Osteoblast (primary cell): ENCODE data around the gene ATAD3B. TPM values are rescaled to one million over a fixed set of nuclear protein-coding genes. Genes with fewer than 3 reads are reported as not detected.
"Not testable (repeated sequence)": the region's sequence is repeated elsewhere in the genome, so short reads cannot be mapped to it uniquely, and the experiment has no call there.

ENCODE experiments used
- DNase-seq: peaks from one replicate; pipeline ENCODE4 v3.0.0; 2011; ENCODE audit warnings: low spot score, mixed read lengths; ENCODE audit not compliant: insufficient read length; ENCODE audit errors: missing footprints
- H2AFZ ChIP-seq: 2 replicates; pipeline ENCODE4 v1.6.0; 2011; ENCODE audit warnings: mild to moderate bottlenecking, low read length
- H3K27ac ChIP-seq: 2 replicates; pipeline ENCODE4 v1.5.1; 2011; ENCODE audit warnings: mild to moderate bottlenecking, low read depth, low read length, moderate library complexity
- H3K27me3 ChIP-seq: 2 replicates; pipeline ENCODE4 v1.6.0; 2012; ENCODE audit warnings: mild to moderate bottlenecking, control low read depth, inconsistent platforms, low read length, moderate library complexity; ENCODE audit not compliant: insufficient read depth
- H3K36me3 ChIP-seq: 2 replicates; pipeline ENCODE4 v1.5.1; 2011; ENCODE audit warnings: mild to moderate bottlenecking, low read length, control low read depth, moderate library complexity; ENCODE audit not compliant: insufficient read depth
- H3K4me1 ChIP-seq: 2 replicates; pipeline ENCODE4 v1.5.1; 2011; ENCODE audit warnings: mild to moderate bottlenecking, low read length, control low read depth, moderate library complexity; ENCODE audit not compliant: insufficient read depth
- H3K4me2 ChIP-seq: 2 replicates; pipeline ENCODE4 v1.6.0; 2011; ENCODE audit warnings: mild to moderate bottlenecking, low read length; ENCODE audit not compliant: insufficient read depth
- H3K4me3 ChIP-seq: fragments of 200-600 bp; sonication (generic); 3 replicates; pipeline ENCODE4 v1.5.1; 2012; ENCODE audit warnings: mild to moderate bottlenecking, low read length, inconsistent platforms; ENCODE audit not compliant: insufficient read depth
- H3K79me2 ChIP-seq: 2 replicates; pipeline ENCODE4 v1.6.0; 2012; ENCODE audit warnings: mild to moderate bottlenecking, low read length, control low read depth, inconsistent platforms; ENCODE audit not compliant: insufficient read depth
- H3K9me3 ChIP-seq: 2 replicates; pipeline ENCODE4 v1.5.1; 2011; ENCODE audit warnings: low read depth, low read length, control low read depth
- H4K20me1 ChIP-seq: 2 replicates; pipeline ENCODE4 v1.6.0; 2012; ENCODE audit warnings: mild to moderate bottlenecking, low read length, control low read depth; ENCODE audit not compliant: insufficient read depth
- total RNA-seq: library from RNA; depleted of rRNA; stranded (reverse); fragments of >200 nt; gene quantifications from 2 replicates; pipeline ENCODE4 v1.2.3, GENCODE V29; 2012
- TF ChIP-seq, protein P1 (sequence below): IDR thresholded peaks from 2 replicates; pipeline ENCODE4 v1.5.1; 2011; ENCODE audit warnings: mild to moderate bottlenecking, low read depth, low read length, moderate library complexity; ENCODE audit errors: extremely low read depth

The ATAD3B gene
- total RNA-seq, 1 donor, result 14.5 TPM

DNA sequence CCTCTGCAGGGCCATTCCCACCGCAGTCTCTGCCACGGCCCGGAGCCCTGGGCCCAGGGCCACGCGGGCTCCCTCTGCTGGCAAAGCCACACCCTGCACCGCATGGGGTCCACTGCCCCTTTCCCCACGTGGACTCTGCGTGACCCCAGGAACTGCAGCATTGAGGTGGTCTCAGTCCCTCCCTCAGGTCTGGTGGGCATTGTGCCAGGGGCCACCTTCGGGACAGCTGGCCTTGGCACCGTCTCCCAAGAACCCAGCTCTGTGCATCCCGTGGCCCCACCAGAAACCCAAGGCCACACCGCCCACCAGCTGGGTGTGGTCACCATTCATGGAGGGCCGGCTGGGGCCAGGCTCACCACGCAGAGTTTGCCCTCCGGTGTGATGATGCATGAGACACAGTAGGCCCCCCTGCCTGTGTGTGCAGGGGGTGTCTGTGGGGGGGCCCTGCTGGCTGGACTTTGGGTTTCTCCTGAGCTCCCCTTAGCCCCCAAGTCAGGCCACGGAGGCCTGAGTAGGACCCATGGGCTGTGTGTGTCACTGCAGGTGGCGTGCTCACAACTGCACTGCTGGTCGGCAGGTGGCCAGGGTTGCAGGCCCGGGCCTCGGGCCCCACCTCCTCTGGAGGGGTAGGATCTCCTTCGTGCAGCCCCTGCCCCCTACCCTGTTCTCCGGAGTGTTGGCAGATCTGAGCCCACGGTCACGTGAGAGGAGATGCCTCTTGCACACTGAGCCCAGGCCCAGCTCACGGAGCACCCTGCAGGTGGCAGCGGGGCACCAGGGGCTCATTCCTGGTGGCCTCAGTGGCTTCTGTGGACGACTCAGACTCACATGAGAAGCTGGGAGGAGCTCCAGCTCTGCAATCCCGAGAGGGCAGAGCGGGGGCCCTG lies 30.3 kb upstream of the ATAD3B start:
- DNase-seq, result peak; percentile 100
- Histone ChIP-seq H3K4me2 (peak overlapping the region; percentile 55), H3K4me3 (no peak overlapping the region), H3K36me3 (no peaks in the 10 kb centered on the region), H3K79me2 (no peaks in the 10 kb centered on the region), H2AFZ (peak overlapping the region; percentile 62), H3K9me3 (no peaks in the 10 kb centered on the region), H3K27me3 (peaks cover 3% of the 10 kb centered on the region), H4K20me1 (no peaks in the 10 kb centered on the region), H3K27ac (no peak overlapping the region), H3K4me1 (peaks cover 5% of the 10 kb centered on the region)
- TF ChIP-seq, protein P1, sequence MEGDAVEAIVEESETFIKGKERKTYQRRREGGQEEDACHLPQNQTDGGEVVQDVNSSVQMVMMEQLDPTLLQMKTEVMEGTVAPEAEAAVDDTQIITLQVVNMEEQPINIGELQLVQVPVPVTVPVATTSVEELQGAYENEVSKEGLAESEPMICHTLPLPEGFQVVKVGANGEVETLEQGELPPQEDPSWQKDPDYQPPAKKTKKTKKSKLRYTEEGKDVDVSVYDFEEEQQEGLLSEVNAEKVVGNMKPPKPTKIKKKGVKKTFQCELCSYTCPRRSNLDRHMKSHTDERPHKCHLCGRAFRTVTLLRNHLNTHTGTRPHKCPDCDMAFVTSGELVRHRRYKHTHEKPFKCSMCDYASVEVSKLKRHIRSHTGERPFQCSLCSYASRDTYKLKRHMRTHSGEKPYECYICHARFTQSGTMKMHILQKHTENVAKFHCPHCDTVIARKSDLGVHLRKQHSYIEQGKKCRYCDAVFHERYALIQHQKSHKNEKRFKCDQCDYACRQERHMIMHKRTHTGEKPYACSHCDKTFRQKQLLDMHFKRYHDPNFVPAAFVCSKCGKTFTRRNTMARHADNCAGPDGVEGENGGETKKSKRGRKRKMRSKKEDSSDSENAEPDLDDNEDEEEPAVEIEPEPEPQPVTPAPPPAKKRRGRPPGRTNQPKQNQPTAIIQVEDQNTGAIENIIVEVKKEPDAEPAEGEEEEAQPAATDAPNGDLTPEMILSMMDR, result peak; percentile 81

DNA sequence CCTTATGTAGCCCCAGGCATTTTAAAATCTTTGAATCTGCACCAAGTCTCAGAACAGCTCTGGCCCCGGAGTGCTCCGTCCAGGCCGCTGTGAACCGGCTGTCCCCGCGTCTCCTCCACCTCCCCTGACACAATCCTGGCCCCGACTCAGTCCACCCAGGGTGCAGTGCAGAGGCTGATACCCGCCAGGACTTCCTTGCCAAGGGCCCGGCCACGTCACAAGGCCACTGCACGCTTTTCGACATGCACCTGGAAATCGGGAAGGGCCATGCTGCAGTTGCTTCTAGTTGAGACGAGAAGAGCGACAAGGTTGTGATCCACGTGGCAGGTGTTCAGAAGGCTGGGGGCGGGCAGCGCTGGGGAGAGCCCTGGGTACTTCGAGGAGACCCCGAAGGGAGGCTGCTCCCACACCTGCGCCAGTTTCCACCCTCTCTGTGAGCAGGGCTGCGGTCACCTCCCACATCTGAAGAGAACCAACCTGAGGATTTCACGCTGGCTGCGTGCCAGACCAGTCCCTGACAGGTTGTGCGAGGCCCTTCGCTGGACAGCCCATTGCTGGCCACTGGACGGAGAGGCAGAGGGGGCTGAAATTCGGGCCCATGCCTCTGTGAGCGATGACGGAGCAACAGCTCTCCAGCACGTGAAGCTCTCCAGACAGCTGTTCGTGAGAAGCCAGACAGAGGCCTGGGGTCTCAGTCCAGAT lies 29.3 kb upstream of the ATAD3B start:
- Histone ChIP-seq H3K9me3 (no peaks in the 10 kb centered on the region), H3K79me2 (no peaks in the 10 kb centered on the region), H3K27ac (no peak overlapping the region), H2AFZ (no peak overlapping the region), H3K27me3 (no peaks in the 10 kb centered on the region), H3K4me1 (peaks cover 5% of the 10 kb centered on the region), H3K4me3 (no peak overlapping the region), H3K36me3 (no peaks in the 10 kb centered on the region), H3K4me2 (no peak overlapping the region), H4K20me1 (no peaks in the 10 kb centered on the region)
- DNase-seq, result peak; percentile 84
- TF ChIP-seq, protein P1, result no peak

DNA sequence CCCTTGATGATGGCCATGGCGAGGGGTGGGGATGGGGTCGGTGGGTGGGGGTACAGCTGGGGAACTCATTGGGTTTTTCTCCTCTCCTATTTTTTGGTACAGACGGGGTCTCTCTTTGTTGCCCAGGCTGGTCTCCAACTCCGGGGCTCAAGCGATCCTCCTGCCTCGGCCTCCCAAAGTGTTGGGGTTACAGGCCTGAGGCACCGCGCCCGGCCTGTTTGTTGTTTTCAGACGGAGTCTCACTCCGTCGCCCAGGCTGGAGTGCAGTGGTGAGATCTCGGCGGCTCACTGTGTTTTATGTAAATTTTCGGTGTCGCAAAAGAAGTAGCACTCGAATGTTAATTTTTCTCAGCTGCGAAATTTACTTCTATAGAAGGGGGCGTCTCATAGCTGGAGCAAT lies 24.9 kb upstream of the ATAD3B start:
- H3K4me1 ChIP-seq, H3K4me3 ChIP-seq, H3K36me3 ChIP-seq, H3K79me2 ChIP-seq, H3K27me3 ChIP-seq, H3K27ac ChIP-seq, DNase-seq, H4K20me1 ChIP-seq, H3K9me3 ChIP-seq, H2AFZ ChIP-seq, H3K4me2 ChIP-seq: not testable (repeated sequence)

DNA sequence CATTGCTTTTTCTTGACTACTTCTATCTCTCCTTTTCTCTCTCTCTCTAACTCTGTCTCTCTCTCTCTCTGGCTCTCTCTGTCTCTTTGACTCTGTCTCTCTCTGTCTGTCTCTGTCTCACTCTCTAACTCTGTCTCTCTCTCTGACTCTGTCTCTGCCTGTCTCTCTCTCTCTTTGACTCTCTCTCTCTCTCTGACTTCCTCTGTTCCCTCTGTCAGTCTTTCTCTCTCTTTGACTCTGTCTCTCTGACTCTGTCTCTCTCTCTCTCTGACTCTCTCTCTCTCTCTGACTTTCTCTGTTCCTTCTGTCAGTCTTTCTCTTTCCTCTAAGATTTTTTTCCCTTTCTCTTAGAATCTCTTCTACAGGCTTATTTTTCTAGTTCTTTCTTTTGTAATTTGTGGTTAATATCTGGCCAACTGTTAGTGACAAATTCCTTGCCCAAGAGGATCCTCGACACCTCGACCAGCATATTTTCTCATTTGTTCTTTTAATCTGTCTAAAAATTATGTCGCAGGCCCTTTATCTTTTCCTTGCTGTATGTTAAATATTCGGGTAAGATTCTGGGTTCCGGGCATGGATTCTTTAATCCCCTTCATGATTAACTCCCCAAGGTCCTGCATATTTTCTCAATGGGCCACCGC lies 22.3 kb upstream of the ATAD3B start, which contains the start of gene ATAD3C:
TSS of gene ATAD3C (plus strand) at position 591 of the 641 bp plus-strand sequence. CDS start 995 bp downstream, outside the sequence.
- H3K4me2 ChIP-seq, result no peak within 1 kb of the TSS
- H3K79me2 ChIP-seq, result no peaks in the 10 kb centered on the region
- TF ChIP-seq, protein P1, result no peak
- H3K27me3 ChIP-seq, result no peaks in the 10 kb centered on the region
- no peak for DNase-seq
- H3K4me3 ChIP-seq, result no peak within 1 kb of the TSS
- no peaks in the 10 kb centered on the region for H3K9me3 ChIP-seq
- no peak within 1 kb of the TSS for H3K27ac ChIP-seq
- no peak within 1 kb of the TSS for H2AFZ ChIP-seq
- no peaks in the 10 kb centered on the region for H3K36me3 ChIP-seq
- H3K4me1 ChIP-seq, result no peaks in the 10 kb centered on the region
- H4K20me1 ChIP-seq, result no peaks in the 10 kb centered on the region

DNA sequence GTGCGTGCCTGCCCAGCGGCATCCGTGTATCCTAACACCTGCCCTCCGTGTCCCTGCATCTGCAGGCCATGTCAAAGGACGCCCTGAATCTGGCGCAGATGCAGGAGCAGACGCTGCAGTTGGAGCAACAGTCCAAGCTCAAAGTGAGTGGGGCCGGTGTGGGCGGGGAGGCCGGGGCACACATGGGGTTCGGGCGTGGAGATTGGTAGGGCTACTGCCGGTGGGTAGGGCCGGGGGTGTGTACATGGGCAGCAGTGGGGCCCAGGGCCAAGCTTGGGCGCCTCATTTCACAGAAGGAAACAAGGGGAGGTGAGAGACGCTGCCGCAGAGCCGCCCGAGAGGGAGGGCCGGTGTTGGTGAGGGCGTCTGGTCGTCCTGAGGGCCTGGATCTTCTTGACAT lies 20.9 kb upstream of the ATAD3B start:
- H2AFZ ChIP-seq, H3K4me2 ChIP-seq, H3K27me3 ChIP-seq, H3K4me3 ChIP-seq, H3K36me3 ChIP-seq, H3K4me1 ChIP-seq, H3K79me2 ChIP-seq, H3K9me3 ChIP-seq, H3K27ac ChIP-seq, H4K20me1 ChIP-seq: not testable (repeated sequence)
- DNase-seq, result peak; percentile 41
